ENCODE measurements around the gene OR2F2.

Gene OR2F2

GRCh38 chr7:143914938-143915652 is 19.9 kb upstream of the OR2F2 start:
- no peak overlapping the region for H4K91ac ChIP-seq (ENCODE audit: low read length)
- no peak overlapping the region for H3K18ac ChIP-seq (ENCODE audit: low read depth in 1 of 2, low read length in 2 of 2)
- H3K27me3 ChIP-seq (ENCODE audit: control insufficient read depth in 1 of 2, insufficient read depth in 1 of 2, low read length in 2 of 2) = no peaks in the 10 kb centered on the region
- no peaks in the 10 kb centered on the region for H3K9me3 ChIP-seq (ENCODE audit: control insufficient read depth, low read length)
- no peak overlapping the region for H2AFZ ChIP-seq (ENCODE audit: low read depth, low read length)
- no peak overlapping the region for H3K4me3 ChIP-seq (ENCODE audit: insufficient read depth in 1 of 2, low read depth in 1 of 2, low read length in 2 of 2)
- no peak overlapping the region for H2BK120ac ChIP-seq (ENCODE audit: low read depth, low read length)
- H2BK12ac ChIP-seq (ENCODE audit: low read length in 2 of 2) = no peak overlapping the region
- H3K4ac ChIP-seq (ENCODE audit: low read depth in 1 of 2, low read length in 2 of 2) = no peak overlapping the region
- H2BK15ac ChIP-seq (ENCODE audit: low read depth, poor library complexity, severe bottlenecking) = no peak overlapping the region
- H3K23ac ChIP-seq (ENCODE audit: low read length in 2 of 2) = no peak overlapping the region
- no peak overlapping the region for H2AK5ac ChIP-seq (ENCODE audit: low read length, severe bottlenecking)
- no peak overlapping the region for H3K4me2 ChIP-seq (ENCODE audit: low read length, poor library complexity, severe bottlenecking)
- H3K4me1 ChIP-seq (ENCODE audit: control insufficient read depth, insufficient read depth, low read depth, low read length) = no peaks in the 10 kb centered on the region
- no peak overlapping the region for H3K9ac ChIP-seq (ENCODE audit: low read length)
- no peak overlapping the region for H3K14ac ChIP-seq (ENCODE audit: low read length in 2 of 2)
- H3K27ac ChIP-seq (ENCODE audit: low read length, poor library complexity, severe bottlenecking) = no peak overlapping the region
- no peaks in the 10 kb centered on the region for H3K79me1 ChIP-seq (replicated peaks; ENCODE audit: low read length, poor library complexity, severe bottlenecking)
- 60% methylated on average over 6 of the region's 7 CpGs for WGBS
- DNase-seq = no peak
- H2BK5ac ChIP-seq (ENCODE audit: low read depth, low read length, poor library complexity, severe bottlenecking) = no peak overlapping the region
- H3K36me3 ChIP-seq (ENCODE audit: control insufficient read depth in 1 of 2, insufficient read depth in 2 of 2, low read depth in 1 of 2, low read length in 2 of 2) = no peaks in the 10 kb centered on the region
- H4K8ac ChIP-seq (ENCODE audit: low read length) = no peak overlapping the region

DNA sequence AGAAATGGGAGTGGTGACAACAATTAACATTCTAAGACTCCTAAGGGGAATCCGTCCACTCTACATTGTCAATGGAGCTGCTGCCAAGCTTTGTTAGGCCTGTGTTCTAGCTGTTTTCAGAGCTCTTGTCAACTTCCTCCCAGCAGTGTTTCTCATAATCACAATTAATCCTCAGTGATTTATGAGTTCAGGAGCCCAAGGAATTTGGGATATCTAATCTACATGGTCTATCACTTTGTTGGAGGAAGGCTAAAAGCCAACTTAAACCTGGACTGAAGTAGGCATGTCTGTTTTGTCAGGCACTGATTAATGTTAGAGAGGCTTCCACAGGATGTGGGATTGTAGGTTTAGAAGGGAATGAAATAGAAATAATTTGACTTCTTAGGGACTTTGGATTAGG is 10.2 kb upstream of the OR2F2 start:
- H3K4me1 ChIP-seq (ENCODE audit: control insufficient read depth, insufficient read depth, low read depth, low read length) = no peaks in the 10 kb centered on the region
- no peak overlapping the region for H3K18ac ChIP-seq (ENCODE audit: low read depth in 1 of 2, low read length in 2 of 2)
- DNase-seq = no peak
- no peak overlapping the region for H2AFZ ChIP-seq (ENCODE audit: low read depth, low read length)
- H2AK5ac ChIP-seq (ENCODE audit: low read length, severe bottlenecking) = no peak overlapping the region
- no peak overlapping the region for H2BK15ac ChIP-seq (ENCODE audit: low read depth, poor library complexity, severe bottlenecking)
- no peak overlapping the region for H2BK12ac ChIP-seq (ENCODE audit: low read length in 2 of 2)
- H3K14ac ChIP-seq (ENCODE audit: low read length in 2 of 2) = no peak overlapping the region
- H2BK5ac ChIP-seq (ENCODE audit: low read depth, low read length, poor library complexity, severe bottlenecking) = no peak overlapping the region
- no peaks in the 10 kb centered on the region for H3K27me3 ChIP-seq (ENCODE audit: control insufficient read depth in 1 of 2, insufficient read depth in 1 of 2, low read length in 2 of 2)
- 46% methylated on average over 1 of the region's 1 CpG for WGBS
- no peak overlapping the region for H3K4ac ChIP-seq (ENCODE audit: low read depth in 1 of 2, low read length in 2 of 2)
- H3K36me3 ChIP-seq (ENCODE audit: control insufficient read depth in 1 of 2, insufficient read depth in 2 of 2, low read depth in 1 of 2, low read length in 2 of 2) = no peaks in the 10 kb centered on the region
- no peak overlapping the region for H3K4me3 ChIP-seq (ENCODE audit: insufficient read depth in 1 of 2, low read depth in 1 of 2, low read length in 2 of 2)
- H4K8ac ChIP-seq (ENCODE audit: low read length) = no peak overlapping the region
- H3K79me1 ChIP-seq (replicated peaks; ENCODE audit: low read length, poor library complexity, severe bottlenecking) = no peaks in the 10 kb centered on the region
- no peak overlapping the region for H3K9ac ChIP-seq (ENCODE audit: low read length)
- H3K4me2 ChIP-seq (ENCODE audit: low read length, poor library complexity, severe bottlenecking) = no peak overlapping the region
- no peak overlapping the region for H4K91ac ChIP-seq (ENCODE audit: low read length)
- no peak overlapping the region for H3K23ac ChIP-seq (ENCODE audit: low read length in 2 of 2)
- H2BK120ac ChIP-seq (ENCODE audit: low read depth, low read length) = no peak overlapping the region
- no peak overlapping the region for H3K27ac ChIP-seq (ENCODE audit: low read length, poor library complexity, severe bottlenecking)
- no peaks in the 10 kb centered on the region for H3K9me3 ChIP-seq (ENCODE audit: control insufficient read depth, low read length)

DNA sequence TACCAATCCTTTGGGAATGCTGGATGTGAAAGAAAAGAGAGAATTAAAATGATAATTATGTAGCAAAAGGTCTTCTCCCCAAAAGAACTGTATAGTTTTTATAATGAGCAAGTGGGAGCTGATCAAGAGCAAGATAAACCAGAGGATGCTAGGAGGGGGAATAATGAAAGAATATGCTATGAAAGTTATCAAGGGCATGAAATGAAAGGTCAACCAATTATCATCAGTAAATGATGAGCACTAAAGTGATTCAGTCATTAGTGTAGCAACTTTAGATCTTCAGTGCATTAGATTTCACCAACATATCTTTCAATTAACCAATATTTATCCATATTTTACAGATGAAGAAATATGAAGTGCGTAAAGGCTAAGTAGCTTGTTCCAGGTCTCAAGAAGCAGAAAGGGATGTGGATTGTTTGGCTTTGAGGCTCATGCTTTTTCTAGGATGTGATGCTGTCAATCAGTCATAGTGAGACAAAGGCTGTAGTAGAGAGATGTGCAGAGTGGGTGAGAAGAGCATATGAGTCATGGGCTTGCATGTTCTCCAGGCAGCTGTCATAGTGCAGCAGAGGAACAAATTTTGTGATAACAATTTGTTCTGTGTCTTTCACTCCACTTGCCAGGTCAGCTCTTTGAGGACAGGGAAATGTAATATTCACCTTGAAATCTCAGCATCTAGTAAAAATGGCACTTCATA is 5.7 kb upstream of the OR2F2 start:
- Histone ChIP-seq H3K9me3 (ENCODE audit: control insufficient read depth, low read length) (no peaks in the 10 kb centered on the region), H3K14ac (ENCODE audit: low read length in 2 of 2) (no peak overlapping the region), H3K27ac (ENCODE audit: low read length, poor library complexity, severe bottlenecking) (no peak overlapping the region), H2AFZ (ENCODE audit: low read depth, low read length) (no peak overlapping the region), H3K27me3 (ENCODE audit: control insufficient read depth in 1 of 2, insufficient read depth in 1 of 2, low read length in 2 of 2) (no peaks in the 10 kb centered on the region), H3K4ac (ENCODE audit: low read depth in 1 of 2, low read length in 2 of 2) (no peak overlapping the region), H2BK5ac (ENCODE audit: low read depth, low read length, poor library complexity, severe bottlenecking) (no peak overlapping the region), H3K4me1 (ENCODE audit: control insufficient read depth, insufficient read depth, low read depth, low read length) (no peaks in the 10 kb centered on the region), H3K4me3 (ENCODE audit: insufficient read depth in 1 of 2, low read depth in 1 of 2, low read length in 2 of 2) (no peak overlapping the region), H3K18ac (ENCODE audit: low read depth in 1 of 2, low read length in 2 of 2) (no peak overlapping the region), H2BK12ac (ENCODE audit: low read length in 2 of 2) (no peak overlapping the region), H3K79me1 (replicated peaks; ENCODE audit: low read length, poor library complexity, severe bottlenecking) (no peaks in the 10 kb centered on the region), H3K36me3 (ENCODE audit: control insufficient read depth in 1 of 2, insufficient read depth in 2 of 2, low read depth in 1 of 2, low read length in 2 of 2) (no peaks in the 10 kb centered on the region), H4K8ac (ENCODE audit: low read length) (no peak overlapping the region), H2BK15ac (ENCODE audit: low read depth, poor library complexity, severe bottlenecking) (no peak overlapping the region), H3K4me2 (ENCODE audit: low read length, poor library complexity, severe bottlenecking) (no peak overlapping the region), H2AK5ac (ENCODE audit: low read length, severe bottlenecking) (no peak overlapping the region), H3K23ac (ENCODE audit: low read length in 2 of 2) (no peak overlapping the region), H3K9ac (ENCODE audit: low read length) (no peak overlapping the region), H4K91ac (ENCODE audit: low read length) (no peak overlapping the region), H2BK120ac (ENCODE audit: low read depth, low read length) (no peak overlapping the region)
- 96% methylated on average over 1 of the region's 1 CpG for WGBS
- DNase-seq = no peak

- no peak overlapping the region for H3K18ac ChIP-seq (ENCODE audit: low read depth in 1 of 2, low read length in 2 of 2)
- no peak overlapping the region for H3K23ac ChIP-seq (ENCODE audit: low read length in 2 of 2)
- no peak overlapping the region for H2BK5ac ChIP-seq (ENCODE audit: low read depth, low read length, poor library complexity, severe bottlenecking)
- no peak overlapping the region for H2BK120ac ChIP-seq (ENCODE audit: low read depth, low read length)
- no peak overlapping the region for H3K27ac ChIP-seq (ENCODE audit: low read length, poor library complexity, severe bottlenecking)
- no peaks in the 10 kb centered on the region for H3K36me3 ChIP-seq (ENCODE audit: control insufficient read depth in 1 of 2, insufficient read depth in 2 of 2, low read depth in 1 of 2, low read length in 2 of 2)
- no peak overlapping the region for H4K8ac ChIP-seq (ENCODE audit: low read length)
- H3K14ac ChIP-seq (ENCODE audit: low read length in 2 of 2) = no peak overlapping the region
- no peaks in the 10 kb centered on the region for H3K79me1 ChIP-seq (replicated peaks; ENCODE audit: low read length, poor library complexity, severe bottlenecking)
- H2BK12ac ChIP-seq (ENCODE audit: low read length in 2 of 2) = no peak overlapping the region
- H3K9ac ChIP-seq (ENCODE audit: low read length) = no peak overlapping the region
- no peak overlapping the region for H4K91ac ChIP-seq (ENCODE audit: low read length)
- no peak overlapping the region for H2BK15ac ChIP-seq (ENCODE audit: low read depth, poor library complexity, severe bottlenecking)
- no peak overlapping the region for H2AK5ac ChIP-seq (ENCODE audit: low read length, severe bottlenecking)
- no peak overlapping the region for H3K4me2 ChIP-seq (ENCODE audit: low read length, poor library complexity, severe bottlenecking)
- no peak overlapping the region for H3K4ac ChIP-seq (ENCODE audit: low read depth in 1 of 2, low read length in 2 of 2)
- DNase-seq = peak; percentile 36
- no peaks in the 10 kb centered on the region for H3K9me3 ChIP-seq (ENCODE audit: control insufficient read depth, low read length)
- no peaks in the 10 kb centered on the region for H3K27me3 ChIP-seq (ENCODE audit: control insufficient read depth in 1 of 2, insufficient read depth in 1 of 2, low read length in 2 of 2)
- H3K4me1 ChIP-seq (ENCODE audit: control insufficient read depth, insufficient read depth, low read depth, low read length) = peaks cover 3% of the 10 kb centered on the region
- H2AFZ ChIP-seq (ENCODE audit: low read depth, low read length) = no peak overlapping the region
- H3K4me3 ChIP-seq (ENCODE audit: insufficient read depth in 1 of 2, low read depth in 1 of 2, low read length in 2 of 2) = no peak overlapping the region
Observed at GRCh38 chr7:143931739-143932138, 3.3 kb upstream of the OR2F2 start.
